Stimulated activated CD8-positive, alpha-beta memory T cell treated with anti-CD3 and anti-CD28 coated beads, Interleukin-15, amount 100 ng/mL, for 48 hours (primary cell): ENCODE measurements around the gene IL34.

ENCODE experiments used
- DNase-seq, 2 donors: peaks; one replicate each; pipeline ENCODE4 v3.0.0-alpha.2; 2020; ENCODE audit warnings: low read depth in 2 of 2

IL34 gene

GRCh38 chr16:70701036-70701435 lies 54.7 kb downstream of the IL34 start:
- DNase-seq: no peak

DNA sequence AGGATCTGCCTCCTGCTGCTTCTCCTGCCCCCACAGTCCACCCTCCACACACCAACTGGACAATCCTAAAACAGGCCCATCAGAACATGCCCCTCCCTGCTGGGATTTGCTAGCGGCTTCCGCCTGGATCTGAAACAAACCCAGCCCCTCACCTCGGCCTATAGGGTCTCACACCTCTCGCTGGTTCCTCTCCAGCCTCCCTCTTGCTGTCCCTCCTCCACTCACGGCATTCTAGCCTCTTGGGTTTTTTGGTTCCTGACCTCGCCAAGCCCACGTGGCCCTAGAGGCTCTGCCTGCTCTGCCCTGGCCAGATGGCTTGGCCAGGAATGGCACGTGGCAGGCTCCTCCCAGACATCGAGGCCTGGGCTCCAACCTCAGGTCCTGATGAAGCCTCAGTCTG lies 55.2 kb downstream of the IL34 start:
- no peak for DNase-seq

DNA sequence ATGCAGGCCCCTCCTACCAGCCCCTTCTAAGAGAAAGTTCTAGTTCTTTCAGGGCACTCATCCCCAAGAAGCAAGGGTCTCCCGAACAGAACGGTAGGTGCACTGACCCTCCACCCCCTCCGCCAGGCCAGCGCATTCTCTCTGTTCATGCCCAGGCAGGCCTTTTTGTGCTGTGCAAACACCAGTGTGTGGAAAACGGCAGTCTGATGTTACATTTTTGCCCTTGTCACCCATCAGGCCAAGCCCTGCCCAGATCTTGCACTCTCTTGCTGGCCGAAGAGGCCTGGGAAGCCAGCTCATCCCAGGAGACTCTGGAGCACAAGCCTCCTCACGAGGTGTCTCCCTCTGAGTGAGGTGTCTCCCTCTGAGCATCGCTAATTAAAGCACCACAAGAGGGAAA lies 55.6 kb downstream of the IL34 start:
- DNase-seq: no peak

GRCh38 chr16:70702624-70703023 lies 56.3 kb downstream of the IL34 start:
- no peak for DNase-seq

GRCh38 chr16:70703041-70703834 lies 56.9 kb downstream of the IL34 start:
- DNase-seq: no peak

- no peak for DNase-seq
Measured at GRCh38 chr16:70703835-70704381, 57.5 kb downstream of the IL34 start.

GRCh38 chr16:70704586-70704985 lies 58.2 kb downstream of the IL34 start:
- no peak for DNase-seq

- no peak for DNase-seq
Measured at GRCh38 chr16:70705056-70705455, 58.7 kb downstream of the IL34 start.

GRCh38 chr16:70706948-70707465 lies 60.6 kb downstream of the IL34 start:
- DNase-seq: no peak

- DNase-seq: no peak
Measured at GRCh38 chr16:70708366-70709246, 62.2 kb downstream of the IL34 start.

DNA sequence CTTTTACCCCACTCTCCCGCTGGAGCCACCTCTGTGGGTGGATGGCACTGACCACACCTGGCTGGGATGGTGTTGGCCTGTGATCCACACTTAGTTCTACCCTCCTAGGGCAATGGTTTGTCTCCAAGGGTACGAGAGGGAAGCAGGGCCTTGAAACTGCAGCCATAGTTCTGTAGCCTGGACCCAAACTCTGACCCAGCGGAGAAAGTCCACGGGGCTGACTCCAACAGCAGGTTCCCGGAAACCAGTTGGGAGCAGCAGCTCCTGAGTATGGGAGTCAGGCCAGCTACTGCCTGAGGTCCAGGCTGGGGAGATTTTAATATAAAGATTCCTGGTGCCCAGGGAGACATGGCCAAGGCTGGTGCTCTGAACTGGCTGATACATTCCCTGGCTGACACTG lies 63.1 kb downstream of the IL34 start:
- no peak for DNase-seq

GRCh38 chr16:70709942-70710341 lies 63.6 kb downstream of the IL34 start:
- no peak for DNase-seq
